COLO668 (cell line): ENCODE data around the gene EIF1AD.
"Not testable (repeated sequence)": the region's sequence is repeated elsewhere in the genome, so short reads cannot be mapped to it uniquely, and the experiment has no call there.

Experiments used
- DNase-seq: peaks from one replicate; lab custom pipeline; 2025; ENCODE audit not compliant: unreplicated experiment; lab: John Stamatoyannopoulos, UW

EIF1AD gene

GRCh38 chr11:65973439-65974110, 28.4 kb downstream of the EIF1AD start:
- DNase-seq = no peak

- DNase-seq = no peak
These were observed 29.8 kb downstream of the EIF1AD start for GRCh38 chr11:65972116-65972515.

DNA sequence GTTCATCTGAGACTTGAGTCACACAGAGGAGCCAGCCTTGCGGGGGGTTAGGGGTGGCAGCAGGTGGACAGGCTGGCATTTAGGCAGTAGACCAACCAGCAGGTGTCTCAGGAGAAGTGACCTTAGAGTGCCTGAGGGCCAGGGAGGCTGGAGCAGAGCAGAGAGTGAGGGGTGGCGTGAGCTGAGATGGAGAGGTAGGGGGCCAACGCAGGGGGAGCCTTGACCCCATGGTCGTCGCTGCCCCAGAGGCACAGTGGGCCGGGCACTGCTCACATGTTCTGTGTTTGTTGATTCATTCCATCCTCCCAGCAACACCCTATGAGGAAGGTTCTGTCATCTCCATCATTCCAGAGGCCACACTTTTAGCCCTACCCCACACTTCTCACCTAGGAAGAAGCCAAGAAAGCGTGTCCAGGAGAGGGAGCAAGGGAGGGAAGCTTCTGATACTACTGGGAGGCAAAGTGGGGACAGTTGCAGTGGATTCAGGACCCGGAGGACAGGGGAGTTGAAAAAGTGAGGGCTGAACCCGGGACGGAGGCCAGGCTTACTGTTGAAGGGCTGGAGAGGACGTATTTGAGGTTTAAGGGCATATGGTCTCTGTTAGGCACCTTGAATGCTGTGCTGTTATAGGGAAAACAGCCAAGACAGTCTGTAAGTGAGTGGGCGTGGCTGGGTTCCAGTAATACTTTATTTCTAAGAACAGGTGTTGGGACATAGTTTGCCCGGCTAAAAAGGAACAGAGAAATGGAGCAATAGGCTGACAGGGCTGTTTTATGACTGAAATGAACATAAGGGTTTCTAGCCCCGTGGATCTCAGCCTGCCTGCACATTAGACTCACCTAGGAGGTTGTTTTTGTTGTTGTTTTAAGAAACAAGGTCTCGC, 33.1 kb downstream of the EIF1AD start:
- no peak for DNase-seq

- no peak for DNase-seq
These were observed 34.5 kb downstream of the EIF1AD start for GRCh38 chr11:65967329-65967934.

GRCh38 chr11:65965986-65966762, 35.8 kb downstream of the EIF1AD start:
- no peak for DNase-seq

GRCh38 chr11:65964906-65965305, 37.1 kb downstream of the EIF1AD start:
- DNase-seq = no peak

DNA sequence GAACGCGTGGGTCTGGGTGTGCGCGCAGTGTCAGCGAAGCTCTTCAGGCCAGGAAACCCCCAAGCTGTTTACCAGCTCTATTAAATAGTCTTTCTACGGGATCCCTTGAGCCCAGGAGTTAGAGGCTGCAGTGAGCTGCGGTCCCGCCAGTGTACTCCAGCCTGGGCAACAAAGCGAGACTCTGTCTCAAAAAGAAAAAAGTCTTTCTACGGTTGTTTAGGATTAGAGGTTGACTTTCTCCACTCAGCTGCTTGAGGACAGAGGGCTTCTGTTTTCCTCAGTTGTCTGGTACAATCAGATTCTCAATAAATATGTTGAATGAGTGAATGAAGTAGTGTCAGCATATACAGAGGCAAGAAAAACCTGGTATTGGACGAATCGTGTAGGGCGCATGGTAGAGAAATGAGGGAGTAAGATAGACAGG, 39.8 kb downstream of the EIF1AD start:
- no peak for DNase-seq

DNA sequence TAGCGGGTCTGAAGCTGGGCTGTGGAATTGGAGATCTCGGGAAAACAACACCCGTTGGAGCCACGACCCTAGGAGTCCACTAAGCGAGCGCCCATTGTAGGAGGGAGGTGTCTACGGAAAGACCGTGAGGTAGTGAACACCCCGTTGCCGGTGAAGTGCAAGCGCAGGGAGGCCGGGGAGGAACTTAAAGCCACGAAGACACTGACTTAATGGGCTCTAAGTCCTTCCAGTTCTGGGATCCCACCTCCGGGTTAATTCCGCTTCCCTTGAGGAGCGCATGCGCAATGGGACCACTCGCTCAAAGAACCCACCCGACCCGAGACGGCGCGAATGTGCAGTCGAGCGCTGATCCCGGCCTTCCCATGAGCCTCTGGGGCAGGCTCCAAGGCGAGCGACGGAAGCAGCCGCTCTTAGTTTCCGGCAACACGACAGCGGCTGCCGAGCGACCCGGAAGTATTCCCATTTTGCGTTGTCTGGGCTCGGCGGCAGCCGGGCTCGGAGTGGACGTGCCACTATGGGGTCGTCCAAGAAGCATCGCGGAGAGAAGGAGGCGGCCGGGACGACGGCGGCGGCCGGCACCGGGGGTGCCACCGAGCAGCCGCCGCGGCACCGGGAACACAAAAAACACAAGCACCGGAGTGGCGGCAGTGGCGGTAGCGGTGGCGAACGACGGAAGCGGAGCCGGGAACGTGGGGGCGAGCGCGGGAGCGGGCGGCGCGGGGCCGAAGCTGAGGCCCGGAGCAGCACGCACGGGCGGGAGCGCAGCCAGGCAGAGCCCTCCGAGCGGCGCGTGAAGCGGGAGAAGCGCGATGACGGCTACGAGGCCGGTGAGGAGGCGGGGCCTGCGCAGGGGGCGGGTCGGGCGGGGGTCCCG, 40.5 kb downstream of the EIF1AD start, which contains the start of gene SART1:
SART1 (plus strand) TSS at position 468 of the 874 bp plus-strand sequence; CDS start at position 515, 47 bp downstream.
- peak; percentile 97 for DNase-seq

DNA sequence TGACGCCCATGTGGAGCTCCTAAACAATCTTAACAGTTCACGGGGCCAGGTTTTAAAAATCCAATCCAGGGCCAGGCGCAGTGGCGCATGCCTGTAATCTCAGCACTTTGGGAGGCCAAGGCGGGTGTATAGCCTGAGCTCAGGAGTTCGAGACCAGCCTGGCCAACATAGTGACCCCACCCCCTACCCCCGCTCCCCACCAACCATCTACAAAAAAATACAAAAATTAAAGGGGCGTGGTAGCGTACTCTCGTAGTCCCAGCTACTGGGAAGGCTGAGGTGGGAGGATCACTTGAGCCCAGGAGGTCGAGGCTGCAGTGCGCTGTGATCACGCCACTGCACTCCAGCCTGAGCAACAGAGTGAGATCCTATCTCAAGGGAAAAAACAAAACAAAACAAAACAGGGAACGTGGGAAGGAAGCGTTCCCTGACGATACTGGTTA, 41.1 kb downstream of the EIF1AD start:
- no peak for DNase-seq

DNA sequence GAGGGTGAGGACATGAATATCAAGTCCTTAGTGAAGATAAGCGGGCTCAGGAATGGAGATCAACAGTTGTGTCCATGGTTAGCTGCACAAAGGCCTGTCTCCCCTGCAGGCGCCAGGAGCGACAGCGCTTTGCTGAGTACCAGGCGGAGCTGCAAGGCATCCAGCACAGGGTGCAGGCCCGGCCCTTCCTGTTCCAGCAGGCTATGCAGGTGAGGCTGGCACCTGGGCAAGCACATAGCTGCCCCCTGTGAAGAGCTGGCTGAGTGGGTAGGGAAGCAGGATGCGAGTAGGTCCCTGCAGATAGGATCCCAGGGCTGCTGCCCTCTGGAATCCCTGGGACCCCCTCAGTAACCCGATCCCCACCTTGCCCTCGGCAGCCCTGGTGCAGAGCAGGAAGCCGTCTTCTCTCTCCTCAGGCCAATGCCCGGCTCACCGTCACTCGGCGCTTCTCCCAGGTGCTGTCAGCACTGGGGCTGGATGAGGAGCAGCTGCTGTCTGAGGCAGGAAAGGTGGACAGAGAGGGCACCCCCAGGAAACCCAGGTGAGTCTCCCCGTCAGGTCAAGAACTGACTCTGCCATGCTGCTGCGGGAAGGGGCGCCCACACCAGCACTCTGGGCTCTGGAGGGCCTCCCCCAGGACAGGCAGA, 43.1 kb downstream of the EIF1AD start:
- DNase-seq = peak; percentile 13

- no peak for DNase-seq
These were observed 43.7 kb downstream of the EIF1AD start for GRCh38 chr11:65958291-65958690.

DNA sequence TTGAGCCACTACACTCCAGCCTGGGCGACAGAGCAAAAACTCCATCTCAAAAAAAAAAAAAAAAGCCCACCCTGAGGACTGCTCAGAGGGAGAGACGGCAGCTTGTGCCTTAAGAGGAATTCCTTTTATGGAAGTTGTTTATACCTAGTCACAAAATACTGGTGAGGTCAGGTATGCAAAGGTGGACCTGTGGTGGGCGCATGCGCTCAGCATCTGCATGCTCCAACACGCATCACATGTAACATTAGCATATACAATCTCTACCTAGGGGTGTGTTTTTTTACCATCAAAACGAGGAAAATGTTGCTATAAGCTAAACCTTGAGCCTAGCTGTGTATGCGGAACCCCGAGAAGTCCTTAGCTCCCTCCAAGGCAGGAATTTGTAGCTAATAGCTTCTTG, 47.2 kb downstream of the EIF1AD start:
- DNase-seq = no peak

- no peak for DNase-seq
These were observed 48.5 kb downstream of the EIF1AD start for GRCh38 chr11:65953471-65953870.

DNA sequence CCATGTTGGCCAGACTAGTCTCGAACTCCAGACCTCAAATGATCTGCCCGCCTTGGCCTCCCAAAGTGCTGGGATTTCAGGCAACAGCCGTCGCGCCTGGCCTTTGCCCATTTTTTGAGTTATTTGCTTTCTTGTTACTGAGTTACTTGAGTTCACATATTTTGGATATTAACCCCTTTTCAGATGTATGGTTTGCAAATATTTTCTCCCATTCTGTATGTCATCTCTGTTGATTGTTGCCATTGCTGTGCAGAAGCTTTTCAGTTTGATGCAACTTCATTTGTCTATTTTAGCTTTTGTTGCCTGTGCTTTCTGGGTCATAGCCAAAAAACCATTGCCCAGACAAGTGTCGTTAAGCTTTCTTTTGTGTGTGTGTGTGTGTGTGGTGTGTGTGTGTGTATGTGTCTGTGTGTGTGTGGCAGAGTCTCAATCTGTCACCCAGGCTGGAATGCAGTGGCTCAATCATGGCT, 49.9 kb downstream of the EIF1AD start:
- no peak for DNase-seq

GRCh38 chr11:65951641-65952040, 50.3 kb downstream of the EIF1AD start:
- DNase-seq = not testable (repeated sequence)

GRCh38 chr11:65950711-65951110, 51.2 kb downstream of the EIF1AD start:
- DNase-seq = not testable (repeated sequence)

DNA sequence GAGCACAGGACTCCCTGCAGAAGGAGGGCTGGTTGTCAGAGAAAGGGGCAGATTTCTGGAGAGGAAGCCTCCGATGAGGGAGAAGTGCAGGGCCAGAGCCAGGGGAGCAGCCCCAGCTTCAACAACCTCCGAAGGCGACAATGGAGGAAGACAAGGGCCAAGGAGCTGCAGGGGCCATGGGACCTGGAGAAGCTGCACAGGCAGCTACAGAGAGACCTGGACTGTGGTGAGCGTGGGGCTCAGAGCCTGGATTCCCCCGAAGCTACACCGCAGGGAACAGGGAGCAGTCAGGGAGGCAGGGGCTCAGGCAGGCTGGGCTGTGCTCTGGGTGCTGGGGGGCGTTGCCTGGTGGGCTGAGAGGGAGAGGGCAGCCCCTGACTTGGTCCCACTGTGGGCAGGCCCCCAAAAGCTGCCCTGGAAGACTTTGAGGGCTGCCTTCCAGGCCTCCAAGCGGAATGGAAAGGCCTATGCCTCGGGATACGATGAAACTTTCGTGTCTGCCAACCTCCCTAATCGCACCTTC, 54.3 kb downstream of the EIF1AD start:
- no peak for DNase-seq

- DNase-seq = no peak
These were observed 54.8 kb downstream of the EIF1AD start for GRCh38 chr11:65947133-65947532.

DNA sequence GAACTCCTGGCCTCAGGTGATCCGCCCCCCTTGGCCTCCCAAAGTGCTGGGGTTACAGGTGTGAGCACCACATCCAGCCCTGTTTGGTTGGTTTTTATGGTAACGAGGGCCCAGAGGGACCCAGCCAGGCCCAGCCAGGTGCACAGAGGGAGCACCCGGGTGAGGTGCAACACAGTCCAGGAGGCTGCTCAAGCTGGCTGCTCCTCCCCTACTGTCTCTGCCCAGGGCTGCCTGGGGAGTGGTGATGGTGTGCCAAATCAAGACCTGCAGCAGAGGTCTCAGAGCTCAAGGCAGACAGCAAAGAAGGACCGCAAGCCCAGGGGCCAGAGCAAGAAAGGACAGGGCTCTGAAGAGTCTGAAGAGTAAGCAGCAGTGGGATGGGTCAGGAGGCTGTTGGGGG, 55.3 kb downstream of the EIF1AD start:
- no peak for DNase-seq
